Activated T-cell treated with anti-CD3 and anti-CD28 coated beads for 1 hour (primary cell): ENCODE data around the gene KLF2.
"Not testable (repeated sequence)": the region's sequence is repeated elsewhere in the genome, so short reads cannot be mapped to it uniquely, and the experiment has no call there.

ENCODE experiments used
- DNase-seq: peaks from one replicate; pipeline ENCODE4 v3.0.0-alpha.2; 2020; ENCODE audit warnings: low read depth

Gene KLF2

DNA sequence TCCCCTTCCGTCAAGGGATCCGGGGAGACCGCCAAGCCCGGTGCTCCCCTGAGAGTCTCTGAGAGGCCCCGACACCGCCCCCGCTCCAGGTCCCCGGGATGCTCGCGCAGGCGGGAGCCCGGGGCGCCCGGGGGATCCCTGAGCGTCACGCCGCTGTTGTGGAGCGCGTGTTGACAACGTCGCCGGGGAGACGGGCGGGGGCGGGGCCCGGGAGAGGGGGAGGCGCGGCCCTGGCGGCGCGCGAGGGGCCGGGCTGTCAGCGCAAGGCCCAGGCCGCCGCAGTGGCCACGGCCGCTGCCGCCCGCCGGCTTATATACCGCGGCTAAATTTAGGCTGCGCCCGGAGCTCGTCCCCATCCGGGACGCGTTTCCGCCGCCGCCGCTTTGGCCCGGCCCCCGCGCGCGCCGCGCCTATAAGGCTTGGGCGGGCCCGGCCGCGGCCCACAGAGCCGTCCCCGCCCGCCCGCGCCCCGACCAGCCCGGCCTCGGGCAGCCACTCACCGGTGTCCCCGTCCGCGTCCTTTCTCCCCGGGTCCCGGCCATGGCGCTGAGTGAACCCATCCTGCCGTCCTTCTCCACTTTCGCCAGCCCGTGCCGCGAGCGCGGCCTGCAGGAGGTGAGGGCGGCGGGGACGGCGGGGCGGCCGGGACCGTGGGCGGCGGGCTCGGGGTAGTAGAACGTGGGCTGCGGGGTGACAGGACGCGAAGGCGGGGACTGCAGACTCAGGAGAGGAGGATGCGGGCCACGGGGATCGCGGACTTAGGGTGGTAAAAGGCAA lies at the start of gene KLF2:
TSS of gene KLF2 (plus strand) at position 443 of the 777 bp plus-strand sequence. CDS start at position 541, 98 bp downstream.
- peak; percentile 92 for DNase-seq

DNA sequence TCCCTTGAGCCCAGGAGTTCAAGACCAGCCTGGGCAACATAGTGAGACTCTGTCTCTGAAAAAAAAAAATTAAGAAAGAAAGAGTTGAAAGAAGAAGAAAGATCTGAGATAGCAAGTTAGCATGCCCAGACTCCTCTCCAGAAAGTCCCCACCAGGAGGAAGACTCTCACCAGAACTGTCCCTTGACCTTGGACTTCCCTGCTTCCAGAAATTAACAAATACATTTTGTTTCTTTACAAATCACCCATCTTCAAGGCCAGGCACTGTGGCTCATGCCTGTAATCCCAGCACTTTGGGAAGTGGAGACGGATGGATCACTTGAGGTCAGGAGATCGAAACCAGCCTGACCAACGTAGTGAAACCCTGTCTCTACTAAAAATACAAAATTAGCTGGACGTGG lies 44.3 kb upstream of the KLF2 start:
- no peak for DNase-seq

DNA sequence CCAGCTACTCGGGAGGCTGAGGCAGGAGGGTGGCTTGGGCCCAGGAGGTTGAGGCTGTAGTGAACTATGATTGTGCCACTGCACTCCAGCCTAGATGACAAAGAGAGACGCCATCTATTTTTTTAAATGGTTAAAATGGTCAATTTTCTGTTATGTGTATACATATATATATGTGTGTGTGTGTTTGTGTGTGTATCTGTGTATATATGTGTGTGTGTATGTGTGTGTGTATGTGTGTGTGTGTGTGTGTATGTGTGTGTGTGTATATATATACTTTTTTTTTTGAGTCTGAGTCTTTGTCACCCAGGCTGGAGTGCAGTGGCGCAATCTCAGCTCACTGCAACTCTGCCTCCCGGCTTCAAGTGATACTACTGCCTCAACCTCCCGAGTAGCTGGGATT lies 42.9 kb upstream of the KLF2 start:
- DNase-seq, result no peak

DNA sequence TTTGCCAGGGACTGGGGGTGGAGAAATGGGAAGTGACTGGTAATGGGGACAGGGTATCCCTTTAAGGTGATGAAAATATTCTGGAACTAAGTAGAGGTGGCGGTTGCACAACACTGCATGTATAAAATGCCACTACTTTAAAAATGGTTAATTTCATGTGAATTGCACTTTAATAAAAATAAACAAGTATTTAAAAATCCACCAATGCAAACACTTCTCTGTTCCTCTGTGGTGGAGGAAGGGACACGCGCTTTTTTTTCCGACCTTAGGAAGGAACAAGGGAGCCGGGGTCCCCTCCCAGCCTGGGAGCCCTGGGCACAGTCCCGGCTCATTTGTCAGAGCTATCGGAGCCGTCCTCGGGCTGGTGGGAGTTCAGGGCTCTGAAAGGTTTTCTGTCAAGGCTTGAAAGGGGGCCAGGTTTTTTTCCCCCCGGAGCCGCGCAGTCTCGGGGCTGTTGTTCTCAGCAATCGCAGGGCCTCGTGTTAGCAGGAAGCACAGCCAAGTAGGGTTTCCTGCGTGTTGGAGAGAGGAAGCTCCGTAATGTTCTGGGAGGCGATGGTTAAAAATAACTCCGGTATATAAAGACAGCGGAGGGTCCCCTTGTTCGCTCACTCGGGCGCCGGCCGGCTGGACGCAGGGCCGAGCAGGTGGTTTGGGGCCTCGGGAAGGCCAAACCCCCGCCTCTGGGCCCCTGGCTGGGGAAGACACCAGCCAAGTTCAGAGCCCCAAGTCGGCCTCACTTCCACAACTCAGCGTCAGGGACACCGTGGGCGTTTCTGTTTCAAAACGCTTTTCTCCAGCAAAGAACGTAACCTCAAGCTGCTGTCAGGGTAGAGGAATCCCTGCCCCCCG lies 41.2 kb upstream of the KLF2 start:
- DNase-seq, result peak; percentile 16

DNA sequence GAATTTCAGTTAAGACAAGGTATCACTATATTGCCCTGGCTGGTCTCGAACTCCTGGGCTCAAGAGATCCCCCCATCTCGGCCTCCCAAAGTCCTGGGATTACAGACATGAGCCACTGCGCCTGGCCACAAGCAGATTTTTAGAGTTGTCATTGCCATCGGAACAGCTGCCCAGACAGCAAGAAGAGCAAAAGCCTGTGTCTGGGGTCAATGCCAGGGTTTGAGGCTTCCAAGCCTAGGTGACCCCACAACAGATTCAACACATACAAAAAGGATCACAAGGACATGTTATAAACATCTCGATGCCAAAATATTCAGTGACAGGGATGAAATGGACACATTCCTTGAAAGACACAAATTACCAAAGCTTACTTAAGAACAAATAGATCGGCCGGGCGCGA lies 40.1 kb upstream of the KLF2 start:
- DNase-seq, result no peak

DNA sequence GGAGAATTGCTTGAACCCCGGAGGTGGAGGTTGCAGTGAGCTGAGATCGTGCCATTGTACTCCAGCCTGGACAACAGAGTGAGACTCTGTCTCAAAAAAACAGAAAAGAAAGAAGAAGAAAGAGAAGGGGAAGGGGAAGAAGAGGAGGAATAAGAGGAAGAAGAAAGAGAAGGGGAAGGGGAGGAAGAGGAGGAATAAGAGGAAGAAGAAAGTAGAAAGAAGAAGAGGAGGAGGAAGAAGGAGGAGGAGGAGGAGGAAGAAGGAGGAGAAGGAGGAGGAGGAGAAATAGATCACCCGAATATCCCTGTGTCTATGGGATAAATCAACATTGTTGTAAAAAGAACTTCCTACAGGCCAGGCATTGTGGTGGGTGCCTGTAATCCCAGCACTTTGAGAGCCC lies 39.5 kb upstream of the KLF2 start:
- not testable (repeated sequence) for DNase-seq

DNA sequence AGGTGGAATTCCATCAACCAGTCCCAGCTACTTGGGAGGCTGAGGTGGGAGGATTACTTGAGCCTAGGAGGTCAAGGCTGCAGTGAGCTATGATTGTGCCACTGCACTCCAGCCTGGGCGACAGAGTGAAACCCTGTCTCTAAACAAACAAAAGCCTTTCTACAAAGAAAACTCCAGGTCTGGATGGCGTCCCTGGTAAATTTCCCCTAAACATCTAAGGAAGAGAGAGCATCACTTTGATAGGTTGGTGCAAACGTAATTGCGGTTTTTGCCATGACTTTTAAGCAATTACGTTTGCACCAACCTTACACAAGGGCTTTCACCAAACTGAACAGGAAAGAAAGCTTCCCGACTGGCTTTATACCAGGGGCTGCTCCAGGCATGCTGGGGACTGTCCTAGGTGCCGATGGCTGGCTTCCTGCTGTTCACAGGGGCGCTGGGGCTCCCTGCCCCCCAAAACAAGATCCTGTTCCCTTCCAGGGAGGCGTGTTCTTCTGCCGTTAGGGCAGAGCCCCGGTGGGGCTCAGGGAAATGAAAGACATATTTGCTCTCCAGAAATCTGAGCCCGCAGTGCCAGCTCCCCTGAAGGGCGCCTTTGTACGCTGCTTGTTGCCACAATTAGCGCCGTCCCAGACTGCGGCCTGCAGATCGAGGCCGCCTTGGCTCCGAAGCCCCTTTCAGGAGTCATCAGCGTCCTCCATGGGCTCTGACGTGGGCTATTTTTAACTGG lies 38.7 kb upstream of the KLF2 start:
- no peak for DNase-seq

DNA sequence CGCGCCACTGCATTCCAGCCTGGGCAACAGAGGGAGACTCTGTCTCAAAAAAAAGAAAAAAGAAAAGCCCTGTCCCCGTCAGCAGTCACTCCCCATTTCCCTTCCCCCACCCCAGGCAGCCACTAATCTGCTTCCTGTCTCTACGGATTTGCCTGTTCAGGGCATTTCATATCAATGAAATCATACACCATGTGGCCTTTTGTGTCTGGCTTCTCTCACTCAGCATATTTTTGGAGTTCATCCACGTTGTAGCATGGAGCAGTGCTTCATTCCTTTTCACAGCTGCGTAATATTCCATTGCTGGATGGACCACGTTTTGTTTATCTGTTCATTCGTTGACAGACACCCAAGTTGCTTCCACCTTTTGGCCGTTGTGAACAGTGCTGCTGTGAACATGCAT lies 36.1 kb upstream of the KLF2 start:
- DNase-seq, result no peak

DNA sequence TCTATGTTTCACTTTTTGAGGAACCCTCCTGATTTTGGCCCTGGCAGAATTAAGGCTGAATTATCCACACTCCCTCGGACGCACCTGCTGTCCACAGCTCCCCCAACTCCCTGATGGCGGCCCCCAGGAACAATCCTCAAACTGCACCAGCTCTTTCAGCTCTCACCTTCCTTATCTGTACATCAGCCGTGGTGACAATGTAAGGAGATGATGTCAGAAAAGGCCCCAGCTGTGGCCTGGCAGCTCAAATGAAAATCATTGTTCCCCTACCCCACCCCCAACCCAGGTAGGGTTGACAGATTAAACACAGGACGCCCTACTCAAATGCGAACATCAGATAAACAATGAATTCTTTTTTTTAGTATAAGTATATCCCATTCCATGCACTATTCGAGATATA lies 35.0 kb upstream of the KLF2 start:
- no peak for DNase-seq

DNA sequence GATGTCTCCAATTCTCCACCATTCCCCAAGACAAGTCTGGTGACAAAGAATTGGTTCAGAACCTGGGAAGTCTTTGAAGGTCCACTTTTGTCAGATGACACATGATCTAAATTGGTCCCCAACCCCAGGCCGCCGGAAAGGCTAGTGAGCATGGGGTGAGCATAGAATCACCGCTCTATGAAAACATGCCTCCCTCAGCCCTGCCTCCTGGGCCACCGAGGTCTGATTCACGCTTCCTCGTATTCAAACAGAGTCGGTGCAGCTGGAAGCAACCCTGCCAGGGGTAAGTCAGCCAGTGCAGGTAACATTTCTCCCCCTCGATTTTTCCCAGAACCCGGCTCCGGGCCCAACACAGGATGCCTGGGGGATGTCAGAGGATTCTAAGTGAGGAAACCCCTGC lies 33.9 kb upstream of the KLF2 start:
- no peak for DNase-seq

DNA sequence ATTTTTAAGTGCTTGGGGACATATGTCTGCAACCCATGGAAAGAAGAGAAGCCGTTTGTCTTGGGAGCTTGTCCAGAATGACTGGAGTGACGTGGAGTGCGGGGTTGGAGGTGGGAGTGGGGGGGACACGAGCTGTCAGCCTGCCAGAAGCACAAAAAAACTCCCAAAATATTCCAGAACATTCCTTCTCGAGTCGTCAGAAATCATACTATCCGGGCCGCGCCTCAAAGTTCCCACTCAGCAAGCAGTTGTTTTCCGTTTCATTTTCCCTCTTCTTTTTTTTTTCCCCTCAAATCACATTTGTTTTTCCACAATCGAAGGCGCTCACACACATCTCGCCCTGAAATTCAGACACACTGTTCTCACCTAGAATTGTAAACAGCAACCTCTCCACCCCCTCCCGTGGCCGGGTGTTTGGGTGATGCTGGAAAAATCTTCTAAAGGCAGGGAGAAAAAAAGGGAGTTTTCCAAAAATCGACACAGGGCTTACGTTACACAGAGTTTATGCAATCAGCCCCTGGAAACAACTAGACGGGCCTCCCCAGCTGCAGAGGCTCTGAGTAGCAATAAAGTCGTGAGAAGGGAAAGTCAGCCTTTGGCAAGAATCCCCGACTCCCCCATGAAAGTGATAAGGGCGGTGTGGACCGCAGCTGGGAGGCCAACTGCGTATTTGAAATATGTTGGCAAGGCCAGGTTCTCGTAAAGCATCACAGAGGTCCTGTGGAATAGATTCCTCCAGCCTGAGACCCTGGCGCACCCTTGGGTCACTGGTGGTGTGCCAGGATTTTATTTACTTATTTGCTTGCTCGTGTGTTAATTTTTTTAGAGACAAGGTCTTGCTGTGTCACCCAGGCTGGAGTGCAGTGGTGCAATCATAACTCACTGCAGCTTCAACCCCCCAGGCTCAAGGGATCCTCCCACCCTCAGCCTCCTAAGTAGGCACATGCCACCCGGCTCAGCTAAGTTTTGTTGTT lies 31.2 kb upstream of the KLF2 start:
- DNase-seq, result no peak

DNA sequence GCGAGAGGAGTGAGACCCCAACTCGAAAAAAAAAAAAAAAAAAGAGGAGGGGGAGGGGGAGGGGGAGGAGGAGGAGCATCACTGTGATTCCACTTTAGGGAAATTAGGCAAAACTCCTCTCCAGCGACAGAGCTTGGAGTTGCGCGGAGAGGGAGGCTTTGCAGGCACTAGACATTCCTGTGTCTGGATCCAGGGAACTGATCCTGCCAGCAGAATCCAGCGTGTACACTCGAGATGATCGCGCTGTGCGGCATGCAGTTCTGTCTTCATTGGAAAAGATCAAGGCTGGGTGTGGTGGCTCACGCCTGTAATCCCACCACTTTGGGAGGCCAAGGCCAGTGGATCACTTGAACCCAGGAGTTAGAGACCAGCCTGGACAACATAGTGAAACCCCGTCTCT lies 29.6 kb upstream of the KLF2 start:
- DNase-seq, result no peak

DNA sequence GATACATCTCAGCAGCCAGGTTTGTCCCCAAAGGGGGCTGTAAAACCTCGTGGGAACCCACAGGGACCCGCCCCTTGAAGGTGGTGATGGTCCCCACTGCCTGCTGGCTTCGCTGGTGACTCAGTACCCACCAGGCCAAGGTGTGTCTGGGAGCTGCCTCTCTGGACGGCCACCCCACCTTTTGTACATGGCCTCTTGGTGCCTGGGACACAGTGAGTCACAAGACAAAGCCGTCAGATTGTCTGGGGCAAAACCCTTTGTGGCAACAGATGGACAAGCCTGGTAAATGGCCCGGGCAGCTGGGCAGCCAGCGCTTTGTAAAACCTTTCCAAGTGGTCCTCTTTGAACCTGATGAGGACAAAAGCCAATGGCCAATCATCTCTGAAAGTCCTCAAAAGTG lies 27.9 kb upstream of the KLF2 start:
- no peak for DNase-seq

DNA sequence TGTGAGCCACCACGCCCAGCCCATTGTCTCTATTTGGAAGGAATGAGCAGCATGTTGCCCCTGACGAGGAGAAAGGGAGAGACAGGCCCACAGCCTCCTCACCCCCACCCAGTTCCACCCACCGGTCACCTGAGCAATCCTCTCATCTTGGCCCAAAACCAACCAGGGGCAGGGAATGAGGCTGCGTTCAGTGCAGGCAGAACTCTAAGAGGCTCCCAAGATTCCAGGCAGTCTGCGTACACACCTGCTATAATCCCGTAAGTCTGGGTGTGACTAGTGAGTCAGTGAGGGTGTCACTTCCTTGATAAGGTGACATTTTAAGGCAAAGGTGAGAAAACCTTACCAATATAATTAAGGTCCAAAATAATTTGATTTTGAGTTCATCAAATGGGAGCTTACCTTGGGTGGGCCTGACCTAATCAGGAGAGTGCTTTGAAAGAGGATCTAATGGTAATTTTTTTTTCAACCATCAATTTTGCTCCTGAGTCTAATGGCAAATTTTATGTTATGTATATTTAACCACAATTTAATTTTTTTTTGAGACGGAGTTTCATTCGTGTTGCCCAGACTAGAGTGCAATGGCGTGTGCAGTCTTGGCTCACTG lies 26.9 kb upstream of the KLF2 start:
- DNase-seq, result no peak

DNA sequence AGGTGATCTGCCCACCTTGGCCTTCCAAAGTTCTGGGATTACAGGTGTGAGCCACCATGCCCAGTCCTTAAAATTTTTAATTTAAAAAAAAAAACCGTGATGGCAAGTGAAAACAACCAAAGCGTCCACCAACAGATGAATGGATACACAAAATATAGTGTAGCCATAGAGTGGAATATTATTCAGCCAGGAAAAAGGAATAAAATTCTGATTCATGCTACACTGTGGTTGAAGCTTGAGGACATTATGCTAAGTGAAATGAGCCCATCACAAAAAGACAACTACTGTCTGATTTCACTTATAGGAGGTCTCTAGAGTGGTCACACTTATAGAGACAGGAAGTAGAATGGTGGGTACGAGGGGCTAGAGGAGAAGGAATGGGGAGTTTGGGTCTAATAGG lies 26.3 kb upstream of the KLF2 start:
- DNase-seq, result no peak

DNA sequence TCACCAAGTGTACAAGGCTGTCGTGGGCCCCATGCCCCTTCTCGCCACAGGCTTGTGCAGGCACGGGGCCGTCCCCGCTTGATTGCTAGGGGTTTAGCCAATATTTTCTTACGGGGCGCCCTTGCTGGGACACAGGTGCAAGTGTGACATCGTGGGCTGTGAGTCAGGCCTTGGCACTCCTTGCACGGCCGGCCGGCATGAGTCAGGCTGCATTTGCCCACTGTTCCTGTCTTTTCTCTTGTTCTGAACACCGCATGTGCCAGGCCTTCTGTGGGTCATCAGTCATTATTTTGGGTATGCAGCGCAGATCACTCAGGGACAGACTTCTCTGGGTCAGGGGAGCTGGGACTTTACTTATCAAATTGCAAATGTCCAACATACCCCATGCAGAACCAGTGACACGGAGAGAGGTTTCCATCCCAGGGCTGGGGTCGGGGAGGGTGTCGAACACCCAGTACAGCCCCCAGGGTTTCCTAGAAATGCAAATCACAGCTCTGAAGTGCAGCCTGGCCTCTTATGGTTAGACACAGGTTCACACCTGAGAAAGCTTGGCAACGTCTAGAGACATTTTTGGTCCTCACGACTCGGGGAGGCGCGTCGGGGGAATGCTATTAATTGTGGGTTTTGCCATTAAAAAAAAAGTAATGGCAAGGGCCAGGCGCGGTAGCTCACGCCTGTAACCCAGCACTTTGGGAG lies 22.5 kb upstream of the KLF2 start:
- DNase-seq, result no peak

DNA sequence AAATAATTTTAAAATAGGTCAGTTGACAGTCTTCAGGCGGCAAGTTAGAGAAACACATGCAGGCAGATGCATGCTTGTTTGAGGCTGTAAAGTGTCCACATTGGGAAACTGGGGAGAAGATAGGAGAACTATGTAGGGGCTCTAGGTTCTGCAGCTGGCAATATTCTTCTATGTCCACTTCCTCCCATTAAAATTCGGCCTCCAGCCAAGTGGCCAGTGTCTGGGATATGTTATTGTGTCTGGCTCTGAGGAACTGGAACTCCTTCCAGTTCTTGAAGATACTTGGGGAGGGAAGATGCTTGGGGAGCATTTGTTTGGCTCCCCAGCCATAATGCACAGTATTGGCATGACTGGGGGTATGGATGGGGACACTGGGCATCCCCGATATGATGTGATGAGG lies 20.9 kb upstream of the KLF2 start:
- DNase-seq, result no peak

DNA sequence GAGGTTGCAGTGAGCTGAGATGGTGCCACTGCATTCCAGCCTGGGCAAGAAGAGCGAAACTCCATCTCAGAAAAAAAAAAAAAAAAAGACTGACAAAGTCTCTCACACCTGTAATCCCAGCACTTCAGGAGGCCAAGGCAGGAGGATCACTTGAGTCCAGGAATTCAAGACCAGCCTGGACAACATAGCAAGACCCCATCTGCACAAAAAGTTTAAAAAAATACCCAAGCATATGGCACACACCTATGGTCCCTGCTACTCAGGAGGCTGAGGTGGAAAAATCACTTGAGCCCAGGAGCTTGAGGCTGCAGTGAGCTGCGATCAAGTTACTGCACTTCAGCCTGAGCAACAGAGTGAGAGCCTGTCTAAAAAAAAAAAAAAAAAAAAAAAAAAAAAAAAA lies 20.1 kb upstream of the KLF2 start:
- DNase-seq, result not testable (repeated sequence)

DNA sequence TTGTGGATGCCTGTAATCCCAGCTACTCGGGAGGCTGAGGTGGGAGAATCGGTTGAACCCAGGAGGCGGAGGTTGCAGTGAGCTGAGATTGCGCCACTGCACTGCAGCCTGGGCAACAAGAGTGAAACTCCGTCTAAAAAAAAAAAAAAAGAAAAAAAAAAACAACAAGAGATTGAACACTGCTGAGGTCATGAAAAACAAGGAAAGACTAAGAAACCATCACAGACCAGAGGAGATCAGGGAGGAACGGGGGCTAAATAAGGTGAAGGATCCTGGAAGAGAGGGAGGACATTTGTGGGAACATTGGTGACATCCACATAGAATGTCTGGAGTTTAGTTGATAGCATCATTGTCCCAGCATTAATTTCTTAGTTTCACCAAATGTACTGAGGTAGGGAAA lies 19.6 kb upstream of the KLF2 start:
- not testable (repeated sequence) for DNase-seq

DNA sequence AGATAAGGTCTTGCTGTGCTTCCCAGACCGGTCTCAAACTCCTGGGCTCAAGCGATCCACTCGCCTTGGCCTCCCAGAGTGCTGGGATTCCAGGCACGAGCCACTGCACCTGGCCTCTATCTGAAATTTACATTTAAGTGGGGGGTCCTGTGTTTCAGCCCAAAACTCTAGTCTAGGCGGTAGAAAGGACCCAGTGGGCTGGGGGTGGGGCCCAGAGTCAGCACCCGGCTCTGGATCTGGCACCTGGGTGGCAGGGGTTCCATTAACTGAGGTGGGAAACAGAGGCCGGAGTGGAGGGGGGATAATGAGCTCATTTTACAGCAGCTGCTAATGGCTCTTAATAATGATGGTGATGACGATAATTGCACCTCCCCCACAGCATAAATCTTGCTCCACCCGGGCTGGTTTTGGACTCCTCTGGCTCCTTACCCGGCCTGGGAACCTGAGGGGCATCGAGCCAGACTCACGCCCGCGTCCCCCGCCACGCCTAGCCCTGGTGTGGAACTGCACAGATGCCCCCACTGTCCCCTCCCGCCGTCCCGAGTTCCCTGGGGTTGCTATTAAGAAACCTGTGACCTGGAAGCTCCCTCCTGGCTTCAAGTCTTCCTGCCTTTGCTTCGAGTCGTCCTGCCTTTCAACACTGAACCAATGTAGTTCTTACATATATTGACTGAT lies 17.8 kb upstream of the KLF2 start:
- DNase-seq, result no peak
